Liver (tissue), 3 donors: ENCODE results near the gene EPHA5.

Source experiments
- ATF3 ChIP-seq: IDR thresholded peaks from 2 replicates; pipeline ENCODE4 v1.6.1; 2016; ENCODE audit warnings: antibody characterized with exemption
- JUND ChIP-seq, 2 donors: IDR thresholded peaks; 2 replicates each; pipeline ENCODE4 v1.6.1; 2016; ENCODE audit warnings: antibody characterized with exemption in 2 of 2
- RAD21 ChIP-seq, 2 donors: IDR thresholded peaks; 2 replicates each; pipeline ENCODE4 v1.6.1; 2016; ENCODE audit warnings: antibody characterized with exemption in 2 of 2, mild to moderate bottlenecking in 2 of 2
- ZBTB33 ChIP-seq: IDR thresholded peaks from 2 replicates; pipeline ENCODE4 v1.6.1; 2016; ENCODE audit warnings: antibody characterized with exemption
- TF ChIP-seq, protein P1 (sequence below): fragments of 150-350 bp; IDR thresholded peaks from 2 replicates; pipeline ENCODE4 v1.5.1; 2017; ENCODE audit warnings: improper control_type of control experiment, low read depth, low read length; ENCODE audit not compliant: missing input control
- donor health status: healthy.
- donor health status: healthy.

- no peak for TF ChIP-seq RAD21 (IDR thresholded peaks at IDR 0.05)
- no peak for TF ChIP-seq ZBTB33
- TF ChIP-seq, protein P1, sequence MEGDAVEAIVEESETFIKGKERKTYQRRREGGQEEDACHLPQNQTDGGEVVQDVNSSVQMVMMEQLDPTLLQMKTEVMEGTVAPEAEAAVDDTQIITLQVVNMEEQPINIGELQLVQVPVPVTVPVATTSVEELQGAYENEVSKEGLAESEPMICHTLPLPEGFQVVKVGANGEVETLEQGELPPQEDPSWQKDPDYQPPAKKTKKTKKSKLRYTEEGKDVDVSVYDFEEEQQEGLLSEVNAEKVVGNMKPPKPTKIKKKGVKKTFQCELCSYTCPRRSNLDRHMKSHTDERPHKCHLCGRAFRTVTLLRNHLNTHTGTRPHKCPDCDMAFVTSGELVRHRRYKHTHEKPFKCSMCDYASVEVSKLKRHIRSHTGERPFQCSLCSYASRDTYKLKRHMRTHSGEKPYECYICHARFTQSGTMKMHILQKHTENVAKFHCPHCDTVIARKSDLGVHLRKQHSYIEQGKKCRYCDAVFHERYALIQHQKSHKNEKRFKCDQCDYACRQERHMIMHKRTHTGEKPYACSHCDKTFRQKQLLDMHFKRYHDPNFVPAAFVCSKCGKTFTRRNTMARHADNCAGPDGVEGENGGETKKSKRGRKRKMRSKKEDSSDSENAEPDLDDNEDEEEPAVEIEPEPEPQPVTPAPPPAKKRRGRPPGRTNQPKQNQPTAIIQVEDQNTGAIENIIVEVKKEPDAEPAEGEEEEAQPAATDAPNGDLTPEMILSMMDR = no peak
- no peak for TF ChIP-seq JUND (IDR thresholded peaks at IDR 0.05)
- TF ChIP-seq ATF3 = no peak
Observed at GRCh38 chr4:65623506-65623905, 46.8 kb downstream of the EPHA5 start.
